SK-N-SH (cell line): ENCODE data around the gene DISP2. TPM values are rescaled to one million over a fixed set of nuclear protein-coding genes. Genes with fewer than 3 reads are reported as not detected.

Experiments
- CTCF ChIA-PET: fragments of 300-600, 350-600 bp; formaldehyde crosslinking; extraction: SDS; loops from one replicate; lab custom pipeline; 2021; lab: Yijun Ruan, JAX
- POLR2A ChIA-PET: fragments of 350-600 bp; sonication (Branson Sonifier 250); formaldehyde crosslinking; extraction: SDS; loops from one replicate; lab custom pipeline; 2020; ENCODE audit warnings: antibody characterized with exemption, inconsistent platforms; lab: Yijun Ruan, JAX
- DNase-seq: peaks from one replicate; pipeline ENCODE4 v3.0.0; 2012
- H2AFZ ChIP-seq: fragments of 200-600 bp; sonication (generic); 2 replicates; pipeline ENCODE4 v1.8.1; 2016; ENCODE audit warnings: antibody characterized with exemption, mild to moderate bottlenecking, low read depth
- H3F3A ChIP-seq: fragments of 200-600 bp; sonication (generic); replicated peaks from 2 replicates; pipeline ENCODE3; 2016; ENCODE audit warnings: antibody characterized with exemption, mild to moderate bottlenecking; ENCODE audit not compliant: insufficient read depth
- H3K27ac ChIP-seq, 2 experiments: fragments of 200-500 bp in 1 of 2; fragments of 200-600 bp in 1 of 2; sonication (Bioruptor generic) in 1 of 2; sonication (generic), shearing (Covaris generic) in 1 of 2; 2 replicates each; pipeline versions ENCODE4 v1.5.1 to v1.6.1; 2014 to 2016; ENCODE audit warnings: low read depth in 2 of 2, inconsistent platforms in 1 of 2, low read length in 1 of 2, mild to moderate bottlenecking in 1 of 2, mixed read lengths in 1 of 2
- H3K27me3 ChIP-seq: fragments of 200-600 bp; sonication (generic), shearing (Covaris generic); 2 replicates; pipeline ENCODE4 v1.6.1; 2016; ENCODE audit warnings: mixed run types; ENCODE audit not compliant: insufficient read depth
- H3K36me3 ChIP-seq, 2 experiments: fragments of 200-500 bp in 1 of 2; fragments of 200-600 bp in 1 of 2; sonication (Bioruptor generic) in 1 of 2; sonication (generic) in 1 of 2; replicated peaks in 1 of 2; 2 replicates each; pipeline versions ENCODE3 to v1.5.1; 2014 to 2016; ENCODE audit warnings: low read length in 1 of 2, mild to moderate bottlenecking in 1 of 2; ENCODE audit not compliant: insufficient read depth in 2 of 2, control insufficient read depth in 1 of 2
- H3K4me1 ChIP-seq, 2 experiments: fragments of 200-500 bp in 1 of 2; fragments of 200-600 bp in 1 of 2; sonication (Bioruptor generic) in 1 of 2; sonication (generic), shearing (Covaris generic) in 1 of 2; 2 replicates each; pipeline versions ENCODE4 v1.5.1 to v1.6.1; 2014 to 2016; ENCODE audit warnings: low read depth in 1 of 2, low read length in 1 of 2, mixed run types in 1 of 2; ENCODE audit not compliant: insufficient read depth in 2 of 2, control insufficient read depth in 1 of 2
- H3K4me2 ChIP-seq: fragments of 200-600 bp; sonication (generic), shearing (Covaris generic); 2 replicates; pipeline ENCODE4 v1.6.1; 2017; ENCODE audit warnings: mixed run types
- H3K4me3 ChIP-seq, 2 experiments: fragments of 200-500 bp in 1 of 2; fragments of 200-600 bp in 1 of 2; sonication (Bioruptor generic) in 1 of 2; sonication (generic), shearing (Covaris generic) in 1 of 2; 2 replicates each; pipeline versions ENCODE4 v1.5.1 to v1.8.1; 2014 to 2016; ENCODE audit warnings: low read depth in 2 of 2, inconsistent platforms in 1 of 2, low read length in 1 of 2, mild to moderate bottlenecking in 1 of 2, mixed read lengths in 1 of 2, moderate library complexity in 1 of 2
- H3K79me2 ChIP-seq: fragments of 200-600 bp; sonication (generic); 2 replicates; pipeline ENCODE4 v1.8.1; 2017; ENCODE audit warnings: mild to moderate bottlenecking; ENCODE audit not compliant: insufficient read depth
- H3K9ac ChIP-seq: fragments of 200-600 bp; sonication (generic); 2 replicates; pipeline ENCODE4 v1.6.1; 2017; ENCODE audit warnings: mixed run types
- H3K9me2 ChIP-seq: fragments of 200-600 bp; sonication (generic); 2 replicates; pipeline ENCODE4 v1.6.1; 2017; ENCODE audit warnings: mixed run types
- H3K9me3 ChIP-seq: fragments of 200-600 bp; sonication (generic); 2 replicates; pipeline ENCODE4 v1.6.1; 2017; ENCODE audit warnings: mixed run types, mild to moderate bottlenecking, moderate library complexity
- H4K20me1 ChIP-seq: fragments of 200-600 bp; sonication (generic); 2 replicates; pipeline ENCODE4 v1.6.1; 2017; ENCODE audit warnings: mild to moderate bottlenecking, mixed run types; ENCODE audit not compliant: insufficient read depth
- CHD2 ChIP-seq: fragments of 150-350 bp; IDR thresholded peaks from 2 replicates; pipeline ENCODE4 v1.6.1; 2018; ENCODE audit warnings: low read length; ENCODE audit not compliant: partially characterized antibody
- CTCF ChIP-seq: fragments of 200-600 bp; sonication (generic); IDR thresholded peaks from 2 replicates; pipeline ENCODE4 v1.6.1; 2017; ENCODE audit warnings: antibody characterized with exemption, mild to moderate bottlenecking, moderate library complexity
- EZH2phosphoT487 ChIP-seq: fragments of 200-600 bp; sonication (generic); IDR thresholded peaks from 2 replicates; pipeline ENCODE4 v1.6.1; 2017; ENCODE audit warnings: low read depth, mixed run types, mild to moderate bottlenecking, antibody characterized with exemption, moderate library complexity, borderline replicate concordance
- FOXJ3 ChIP-seq: sonication (generic); formaldehyde crosslinking; IDR thresholded peaks from 2 replicates; pipeline ENCODE4 v1.5.1; 2020; ENCODE audit warnings: mild to moderate bottlenecking, missing genetic modification reagents
- GABPA ChIP-seq: IDR thresholded peaks from 2 replicates; pipeline ENCODE4 v1.4.0; 2012; ENCODE audit warnings: low read depth, mild to moderate bottlenecking
- GATA2 ChIP-seq: sonication (generic); formaldehyde crosslinking; IDR thresholded peaks from 2 replicates; pipeline ENCODE4 v1.5.0; 2020; ENCODE audit warnings: mild to moderate bottlenecking, missing genetic modification reagents
- IRF3 ChIP-seq: fragments of 150-350 bp; IDR thresholded peaks from 2 replicates; pipeline ENCODE4 v1.6.1; 2016; ENCODE audit warnings: mild to moderate bottlenecking, low read depth, low read length
- JUND ChIP-seq: IDR thresholded peaks from 2 replicates; pipeline ENCODE4 v1.4.0; 2012
- MAX ChIP-seq: IDR thresholded peaks from 2 replicates; pipeline ENCODE4 v1.4.0; 2012; ENCODE audit warnings: low read depth
- NRF1 ChIP-seq: IDR thresholded peaks from 2 replicates; pipeline ENCODE4 v1.6.1; 2012; ENCODE audit warnings: low read depth, mild to moderate bottlenecking, low read length
- PBX3 ChIP-seq: IDR thresholded peaks from 2 replicates; pipeline ENCODE4; 2012
- RCOR1 ChIP-seq: fragments of 150-350 bp; IDR thresholded peaks from 2 replicates; pipeline ENCODE4 v1.6.1; 2017; ENCODE audit warnings: antibody characterized with exemption, low read length
- REST ChIP-seq: IDR thresholded peaks from 2 replicates; pipeline ENCODE4 v1.6.1; 2012; ENCODE audit warnings: mild to moderate bottlenecking, low read depth, low read length, moderate library complexity
- RFX5 ChIP-seq: IDR thresholded peaks from 2 replicates; pipeline ENCODE4 v1.6.1; 2012; ENCODE audit warnings: mild to moderate bottlenecking, improper control_type of control experiment, low read length
- SIN3A ChIP-seq: IDR thresholded peaks from 2 replicates; pipeline ENCODE4 v1.6.1; 2012; ENCODE audit warnings: low read depth, mild to moderate bottlenecking, low read length, moderate library complexity, borderline replicate concordance
- SMC3 ChIP-seq: IDR thresholded peaks from 2 replicates; pipeline ENCODE4 v1.6.1; 2012; ENCODE audit warnings: low read depth, low read length, improper control_type of control experiment
- TAF1 ChIP-seq: IDR thresholded peaks from 2 replicates; pipeline ENCODE4 v1.6.1; 2012; ENCODE audit warnings: low read depth, mild to moderate bottlenecking, low read length, moderate library complexity, borderline replicate concordance
- USF1 ChIP-seq: IDR thresholded peaks from 2 replicates; pipeline ENCODE4 v1.4.0; 2012; ENCODE audit warnings: low read depth, borderline replicate concordance
- USF2 ChIP-seq: fragments of 150-350 bp; IDR thresholded peaks from 2 replicates; pipeline ENCODE4 v1.6.1; 2017; ENCODE audit warnings: antibody characterized with exemption, low read length, low read depth, borderline replicate concordance
- YY1 ChIP-seq: IDR thresholded peaks from 2 replicates; pipeline ENCODE4 v1.4.0; 2012; ENCODE audit warnings: low read depth, mild to moderate bottlenecking
- ZBTB33 ChIP-seq: IDR thresholded peaks from 2 replicates; pipeline ENCODE4 v1.4.0; 2012; ENCODE audit warnings: low read depth, borderline replicate concordance
- WGBS: methylation state at CpG from one replicate; pipeline ENCODE4 v1.1.6; 2017; ENCODE audit warnings: low lambda C conversion rate; 5-methylcytosine and 5-hydroxymethylcytosine counted together
- polyA plus RNA-seq, 3 experiments: library from polyadenylated mRNA; depleted of rRNA; stranded (reverse); fragments of >200 nt; gene quantifications; 2 replicates each; pipeline ENCODE4 v1.2.3, GENCODE V29; 2012

The DISP2 gene
- polyA plus RNA-seq, 1 of the 3 experiments (the other 2 are of a cell fraction), result 0.12 TPM

- Histone ChIP-seq H3K9me3 (no peaks in the 10 kb centered on the region), H3K36me3 (peaks cover 0 to 2% of the 10 kb centered on the region in 2 experiments), H3K4me1 (peaks cover 10 to 20% of the 10 kb centered on the region in 2 experiments; a peak in 3 of 4 replicates), H3K9ac (no peak overlapping the region), H4K20me1 (no peaks in the 10 kb centered on the region), H3K79me2 (peaks cover 15% of the 10 kb centered on the region; the same call in 1 of the 2 replicates), H3K4me2 (no peak overlapping the region), H2AFZ (no peak overlapping the region), H3K9me2 (no peaks in the 10 kb centered on the region), H3F3A (peaks cover 6% of the 10 kb centered on the region), H3K27me3 (no peaks in the 10 kb centered on the region), H3K27ac (peak overlapping the region in 1 of 2 experiments; percentile 18; a peak in 2 of 4 replicates), H3K4me3 (no peak overlapping the region; a peak in 1 of 4 replicates)
- 4% methylated on average over 2 of the region's 2 CpGs for WGBS
- peak; percentile 78 for DNase-seq
- POLR2A ChIA-PET, result no interaction called here
- CTCF ChIA-PET, result interaction anchor here (1.0 to 70.6 kb wide), 11 partner anchors 7 to 215 kb away, joined by 3 to 2194 read pairs (median 8); partner anchors contain the start of genes ANKRD63, BAHD1, CCDC9B and DISP2
- TF ChIP-seq NRF1 (no peak), RCOR1 (no peak), REST (no peak), MAX (no peak), CTCF (peak; percentile 90), GABPA (no peak), IRF3 (no peak), SIN3A (no peak), TAF1 (no peak), EZH2phosphoT487 (no peak), JUND (no peak), USF2 (no peak), SMC3 (peak; percentile 75), USF1 (no peak), FOXJ3 (CRISPR knock-in tag) (no peak), ZBTB33 (no peak), CHD2 (peak; percentile 16), RFX5 (no peak), GATA2 (no peak), PBX3 (no peak), YY1 (no peak)
Measured at GRCh38 chr15:40320931-40321371, 37.1 kb upstream of the DISP2 start.
